GM20000 (cell line): ENCODE data around the gene CLNS1A.
"Not testable (repeated sequence)": the region's sequence is repeated elsewhere in the genome, so short reads cannot be mapped to it uniquely, and the experiment has no call there.

Experiments used
- DNase-seq: peaks from one replicate; pipeline ENCODE4 v3.0.0; 2012; ENCODE audit warnings: low spot score
- TF ChIP-seq, protein P1 (sequence below): IDR thresholded peaks from 2 replicates; pipeline ENCODE4 v1.5.1; 2012; ENCODE audit warnings: mild to moderate bottlenecking, control low read depth; ENCODE audit errors: extremely low read depth, missing control alignments

CLNS1A gene

GRCh38 chr11:77644887-77645286 is 7.3 kb upstream of the CLNS1A start:
- TF ChIP-seq, protein P1, sequence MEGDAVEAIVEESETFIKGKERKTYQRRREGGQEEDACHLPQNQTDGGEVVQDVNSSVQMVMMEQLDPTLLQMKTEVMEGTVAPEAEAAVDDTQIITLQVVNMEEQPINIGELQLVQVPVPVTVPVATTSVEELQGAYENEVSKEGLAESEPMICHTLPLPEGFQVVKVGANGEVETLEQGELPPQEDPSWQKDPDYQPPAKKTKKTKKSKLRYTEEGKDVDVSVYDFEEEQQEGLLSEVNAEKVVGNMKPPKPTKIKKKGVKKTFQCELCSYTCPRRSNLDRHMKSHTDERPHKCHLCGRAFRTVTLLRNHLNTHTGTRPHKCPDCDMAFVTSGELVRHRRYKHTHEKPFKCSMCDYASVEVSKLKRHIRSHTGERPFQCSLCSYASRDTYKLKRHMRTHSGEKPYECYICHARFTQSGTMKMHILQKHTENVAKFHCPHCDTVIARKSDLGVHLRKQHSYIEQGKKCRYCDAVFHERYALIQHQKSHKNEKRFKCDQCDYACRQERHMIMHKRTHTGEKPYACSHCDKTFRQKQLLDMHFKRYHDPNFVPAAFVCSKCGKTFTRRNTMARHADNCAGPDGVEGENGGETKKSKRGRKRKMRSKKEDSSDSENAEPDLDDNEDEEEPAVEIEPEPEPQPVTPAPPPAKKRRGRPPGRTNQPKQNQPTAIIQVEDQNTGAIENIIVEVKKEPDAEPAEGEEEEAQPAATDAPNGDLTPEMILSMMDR: no peak

GRCh38 chr11:77642228-77642627 is 4.6 kb upstream of the CLNS1A start:
- TF ChIP-seq, protein P1: no peak
- DNase-seq: no peak

More at GRCh38 chr11:77644887-77645286, 7.3 kb upstream of the CLNS1A start:
- no peak for DNase-seq

DNA sequence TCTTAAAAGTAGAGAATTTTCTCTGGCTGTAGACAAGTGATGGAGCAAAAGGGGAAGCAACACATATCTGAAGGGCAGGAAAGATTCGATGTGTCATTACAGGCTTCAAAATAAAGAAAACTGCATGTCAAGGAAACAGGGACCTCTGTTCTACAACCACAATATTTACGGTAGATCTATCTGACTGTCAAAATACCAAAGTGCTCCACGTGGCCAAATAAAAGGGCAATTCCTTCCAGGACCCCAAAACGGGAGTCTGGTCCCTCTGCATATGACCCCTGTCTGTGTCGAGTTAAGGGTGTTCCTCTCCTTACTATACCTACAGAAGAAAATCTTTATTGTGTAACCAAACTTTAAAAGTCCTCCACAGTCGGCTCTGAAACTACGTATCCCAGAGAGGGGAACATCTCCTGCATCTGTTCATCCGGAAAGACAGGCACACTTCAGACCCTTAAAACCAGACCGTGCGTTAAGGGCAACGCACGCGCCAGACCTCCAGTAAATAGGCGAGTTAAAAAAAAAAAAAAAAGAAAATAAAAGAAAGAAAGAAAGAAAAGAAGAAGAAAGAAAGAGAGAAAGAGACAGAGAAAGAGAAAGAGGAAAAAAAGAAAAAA is 756 bp downstream of the CLNS1A start:
- TF ChIP-seq, protein P1: no peak
- no peak for DNase-seq

- not testable (repeated sequence) for DNase-seq
Observed at GRCh38 chr11:77633926-77634325, 3.7 kb downstream of the CLNS1A start.

- TF ChIP-seq, protein P1: no peak
- no peak for DNase-seq
Observed at GRCh38 chr11:77630157-77630710, 7.4 kb downstream of the CLNS1A start.

GRCh38 chr11:77619576-77620198 is 17.9 kb downstream of the CLNS1A start:
- TF ChIP-seq, protein P1: peak; percentile 38
- peak; percentile 16 for DNase-seq

DNA sequence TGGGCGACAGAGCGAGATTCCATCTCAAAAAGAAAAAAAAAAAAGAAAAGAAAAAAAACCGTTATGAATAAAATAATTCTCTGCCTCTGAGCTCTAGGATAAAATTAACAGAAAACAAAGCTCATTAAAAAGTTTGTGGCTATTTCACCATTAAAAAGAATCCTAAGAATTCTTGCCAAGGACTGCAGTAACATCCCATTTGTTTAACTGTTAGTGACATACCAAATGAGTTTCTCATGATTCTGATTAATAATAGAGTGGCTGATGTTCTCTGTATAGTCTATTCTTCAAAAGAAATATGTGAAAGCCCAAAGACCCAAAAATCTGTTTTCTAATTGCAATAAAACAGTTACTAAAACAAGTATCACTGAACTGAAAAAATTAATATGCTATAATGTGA is 19.7 kb downstream of the CLNS1A start:
- TF ChIP-seq, protein P1: no peak
- no peak for DNase-seq

DNA sequence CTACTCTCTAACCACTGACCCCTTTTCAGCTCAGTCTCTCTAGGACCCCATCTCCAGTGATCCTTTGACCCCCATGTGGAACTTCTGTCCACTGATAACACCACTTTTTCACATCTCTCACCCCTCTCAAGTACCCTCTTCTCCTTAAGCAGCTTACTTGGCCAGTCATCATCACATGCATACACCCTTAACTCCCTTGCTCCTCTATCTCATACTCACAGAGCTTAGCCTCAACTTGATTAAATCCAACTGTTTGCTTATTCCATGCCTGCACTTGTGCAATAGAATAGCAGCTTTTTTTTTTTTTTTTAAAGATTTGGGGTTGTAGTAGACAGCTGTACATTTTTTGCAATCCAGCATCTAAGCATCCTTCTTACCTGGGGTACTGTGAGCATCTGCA is 25.7 kb downstream of the CLNS1A start:
- no peak for DNase-seq
- TF ChIP-seq, protein P1: no peak
